ENCODE data around the gene HVCN1. TPM values are rescaled to one million over a fixed set of nuclear protein-coding genes. Genes with fewer than 3 reads are reported as not detected.

HVCN1 gene
- total RNA-seq, 2 donors from 2014 or later: 1.5 to 2.1 TPM

DNA sequence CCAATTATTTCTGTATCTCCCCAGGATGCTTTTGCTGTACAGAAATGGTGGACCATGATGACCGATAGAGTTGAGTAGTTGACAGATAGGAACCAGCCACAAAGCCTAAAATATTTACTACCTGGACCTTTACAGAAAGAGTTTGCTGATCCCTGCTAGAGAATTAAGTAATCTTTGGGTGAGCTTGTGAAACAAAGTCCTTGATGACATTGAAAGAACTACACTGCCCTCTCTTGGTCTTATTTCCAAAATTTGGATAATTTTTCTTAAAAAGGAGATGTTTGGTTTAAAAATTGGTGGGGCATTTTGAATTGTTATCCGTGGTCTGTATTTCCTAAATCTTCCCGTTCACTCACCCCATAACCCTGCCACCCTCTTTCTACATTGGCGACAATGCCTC, 88.7 kb downstream of the HVCN1 start:
- Histone ChIP-seq H3K27ac (no peak overlapping the region), H3K36me3 (no peaks in the 10 kb centered on the region), H3K4me1 (no peaks in the 10 kb centered on the region), H3K9me3 (no peaks in the 10 kb centered on the region), H3K27me3 (no peaks in the 10 kb centered on the region), H3K4me3 (no peak overlapping the region), H3K9ac (ENCODE audit: low read depth in 2 of 2, low read length in 2 of 2) (no peak overlapping the region)
- intact Hi-C loops (cut with DNase I): loop anchor here (5.0 kb wide), 2 partner anchors 133 to 148 kb away; partner anchors contain the start of genes ARPC3, FAM216A and GPN3
- no peak for DNase-seq
- TF ChIP-seq, protein P1, sequence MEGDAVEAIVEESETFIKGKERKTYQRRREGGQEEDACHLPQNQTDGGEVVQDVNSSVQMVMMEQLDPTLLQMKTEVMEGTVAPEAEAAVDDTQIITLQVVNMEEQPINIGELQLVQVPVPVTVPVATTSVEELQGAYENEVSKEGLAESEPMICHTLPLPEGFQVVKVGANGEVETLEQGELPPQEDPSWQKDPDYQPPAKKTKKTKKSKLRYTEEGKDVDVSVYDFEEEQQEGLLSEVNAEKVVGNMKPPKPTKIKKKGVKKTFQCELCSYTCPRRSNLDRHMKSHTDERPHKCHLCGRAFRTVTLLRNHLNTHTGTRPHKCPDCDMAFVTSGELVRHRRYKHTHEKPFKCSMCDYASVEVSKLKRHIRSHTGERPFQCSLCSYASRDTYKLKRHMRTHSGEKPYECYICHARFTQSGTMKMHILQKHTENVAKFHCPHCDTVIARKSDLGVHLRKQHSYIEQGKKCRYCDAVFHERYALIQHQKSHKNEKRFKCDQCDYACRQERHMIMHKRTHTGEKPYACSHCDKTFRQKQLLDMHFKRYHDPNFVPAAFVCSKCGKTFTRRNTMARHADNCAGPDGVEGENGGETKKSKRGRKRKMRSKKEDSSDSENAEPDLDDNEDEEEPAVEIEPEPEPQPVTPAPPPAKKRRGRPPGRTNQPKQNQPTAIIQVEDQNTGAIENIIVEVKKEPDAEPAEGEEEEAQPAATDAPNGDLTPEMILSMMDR (IDR thresholded peaks at IDR 0.05): peak; percentile 34

DNA sequence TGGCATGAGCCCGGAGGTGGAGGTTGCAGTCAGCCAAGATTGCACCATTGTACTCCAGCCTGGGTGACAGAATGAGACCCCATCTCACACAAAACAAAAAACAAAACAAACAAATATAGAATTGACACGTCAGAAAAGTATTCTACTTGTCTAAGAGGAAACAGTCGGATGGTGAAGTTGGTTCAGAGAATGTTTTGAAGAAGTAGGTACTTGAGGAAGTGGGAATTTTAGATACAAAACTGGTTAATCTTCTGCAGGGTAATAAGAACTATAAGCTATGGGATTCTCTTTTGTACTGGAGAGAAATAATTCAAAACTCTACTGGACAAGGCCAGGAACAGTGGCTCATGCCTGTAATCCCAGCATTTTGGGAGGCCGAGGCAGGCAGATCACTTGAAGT, 89.6 kb downstream of the HVCN1 start:
- no peak overlapping the region for H3K4me3 ChIP-seq
- no peaks in the 10 kb centered on the region for H3K9me3 ChIP-seq
- no peaks in the 10 kb centered on the region for H3K27me3 ChIP-seq
- intact Hi-C loops (cut with DNase I): no loop called here
- DNase-seq: no peak
- no peaks in the 10 kb centered on the region for H3K4me1 ChIP-seq
- TF ChIP-seq, protein P1 (IDR thresholded peaks at IDR 0.05): no peak
- H3K27ac ChIP-seq: no peak overlapping the region
- no peak overlapping the region for H3K9ac ChIP-seq (ENCODE audit: low read depth in 2 of 2, low read length in 2 of 2)
- H3K36me3 ChIP-seq: no peaks in the 10 kb centered on the region

Other genes with a start within 250 kb of the HVCN1 start
- gene ARPC3, start 238.8 kb downstream of the HVCN1 start, total RNA-seq: 100 to 1,000 TPM; 252 to 321 TPM
- gene GPN3, start 220.9 kb downstream of the HVCN1 start, total RNA-seq: 10 to 100 TPM; 10.9 to 21.8 TPM
- gene FAM216A, start 220.3 kb downstream of the HVCN1 start, total RNA-seq: 1 to 10 TPM; 1.6 TPM
- 100 to 1,000 TPM; 120 to 130 TPM for gene VPS29, start 187.0 kb downstream of the HVCN1 start, total RNA-seq
- under 1 TPM; 0.19 to 0.69 TPM for gene RAD9B, start 186.8 kb downstream of the HVCN1 start, total RNA-seq
- gene PPTC7, start 105.8 kb downstream of the HVCN1 start, total RNA-seq: 10 to 100 TPM; 25.7 to 34.9 TPM
- 10 to 100 TPM in 1 of 2 donors, 1 to 10 TPM in 1; 9.2 to 10.2 TPM for gene TCTN1, start 75.0 kb downstream of the HVCN1 start, total RNA-seq
- 100 to 1,000 TPM; 170 to 198 TPM for gene PPP1CC, start 53.8 kb upstream of the HVCN1 start, total RNA-seq
- not detected for gene CCDC63, start 157.9 kb upstream of the HVCN1 start, total RNA-seq
- gene MYL2, start 231.5 kb upstream of the HVCN1 start, total RNA-seq: 1 to 10 TPM in 1 of 2 donors, not detected in 1; 2.4 TPM

Measured in colonic mucosa (tissue), 4 donors.